ENCODE measurements around the gene PKD2. TPM values are rescaled to one million over a fixed set of nuclear protein-coding genes. Genes with fewer than 3 reads are reported as not detected.

The PKD2 gene
- 10 to 100 TPM; 24.4 to 71.2 TPM for total RNA-seq
- polyA plus RNA-seq, result 1 to 10 TPM; 8.5 to 9.8 TPM
- long read RNA-seq, donor 1, full-length matches to known transcripts, result 9 of 9 reads
- long read RNA-seq, donor 1, partial matches to known transcripts, result 0 of 9 reads
- long read RNA-seq, donor 1, other reads (novel, unspliced or antisense), result 0 of 9 reads
- long read RNA-seq, donor 2, partial matches to known transcripts, result 13 of 13 reads
- long read RNA-seq, donor 2, other reads (novel, unspliced or antisense), result 0 of 13 reads
- long read RNA-seq, donor 3, result 0 reads
- long read RNA-seq, donor 4, partial matches to known transcripts, result 5 of 11 reads
- long read RNA-seq, donor 4, other reads (novel, unspliced or antisense), result 6 of 11 reads
- long read RNA-seq, donor 5, full-length matches to known transcripts, result 4 of 30 reads
- long read RNA-seq, donor 5, partial matches to known transcripts, result 26 of 30 reads
- long read RNA-seq, donor 5, other reads (novel, unspliced or antisense), result 0 of 30 reads

- ATAC-seq (ENCODE audit: insufficient read depth, low FRiP score) (peak; percentile 94), DNase-seq (peak; percentile 87 to 92 (median 88))
- H3K4me1 ChIP-seq (ENCODE audit: control insufficient read depth in 5 of 5, insufficient read depth in 5 of 5, low read length in 5 of 5), result peaks cover 0 to 23% (median 5%) of the 10 kb centered on the region in 5 donors
- 1% methylated on average over 86 to 116 of the region's 116 CpGs for WGBS, 2 donors
- peak within 1 kb of the TSS; percentile 29 to 70 for H3K9ac ChIP-seq (ENCODE audit: insufficient read depth in 1 of 2, low read length in 2 of 2)
- no peaks in the 10 kb centered on the region for H3K9me3 ChIP-seq (ENCODE audit: control insufficient read depth in 4 of 4, insufficient read depth in 3 of 4, low read length in 3 of 4)
- peak within 1 kb of the TSS; percentile 84 to 89 for H3K27ac ChIP-seq (ENCODE audit: low read depth in 1 of 2, low read length in 1 of 2)
- no peaks in the 10 kb centered on the region for H3K36me3 ChIP-seq (ENCODE audit: control insufficient read depth in 4 of 4, insufficient read depth in 4 of 4, low read length in 4 of 4)
- peak within 1 kb of the TSS; percentile 96 for H3K4me3 ChIP-seq
- no peak for TF ChIP-seq CTCF (IDR thresholded peaks at IDR 0.05; ENCODE audit: control extremely low read depth, extremely low read depth)
- no peaks in the 10 kb centered on the region for H3K27me3 ChIP-seq (ENCODE audit: control insufficient read depth in 3 of 3, insufficient read depth in 3 of 3, low read length in 2 of 3)
Measured at GRCh38 chr4:88007304-88008121, at the start of gene PKD2. Gene PKD2 (plus strand): TSS chr4:88007635. CDS start chr4:88007734, 99 bp downstream.

- H3K4me3 ChIP-seq, result no peak overlapping the region
- ATAC-seq (ENCODE audit: insufficient read depth, low FRiP score), result no peak
- TF ChIP-seq CTCF (IDR thresholded peaks at IDR 0.05; ENCODE audit: control extremely low read depth, extremely low read depth), result no peak
- no peak overlapping the region for H3K27ac ChIP-seq (ENCODE audit: low read depth in 1 of 2, low read length in 1 of 2)
- H3K27me3 ChIP-seq (ENCODE audit: control insufficient read depth in 3 of 3, insufficient read depth in 3 of 3, low read length in 2 of 3), result no peaks in the 10 kb centered on the region
- H3K9me3 ChIP-seq (ENCODE audit: control insufficient read depth in 4 of 4, insufficient read depth in 3 of 4, low read length in 3 of 4), result no peaks in the 10 kb centered on the region
- H3K4me1 ChIP-seq (ENCODE audit: control insufficient read depth in 5 of 5, insufficient read depth in 5 of 5, low read length in 5 of 5), result peaks cover 0 to 8% (median 0%) of the 10 kb centered on the region in 5 donors
- WGBS, 2 donors, result 42 to 52% methylated on average over 1 of the region's 1 CpG
- no peaks in the 10 kb centered on the region for H3K36me3 ChIP-seq (ENCODE audit: control insufficient read depth in 4 of 4, insufficient read depth in 4 of 4, low read length in 4 of 4)
- DNase-seq, result no peak
- no peak overlapping the region for H3K9ac ChIP-seq (ENCODE audit: insufficient read depth in 1 of 2, low read length in 2 of 2)
Measured at GRCh38 chr4:87961993-87962392, 45.4 kb upstream of the PKD2 start.

GRCh38 chr4:87962398-87963146 is 44.9 kb upstream of the PKD2 start:
- H3K9me3 ChIP-seq (ENCODE audit: control insufficient read depth in 4 of 4, insufficient read depth in 3 of 4, low read length in 3 of 4), result no peaks in the 10 kb centered on the region
- no peak overlapping the region for H3K4me3 ChIP-seq
- no peak overlapping the region for H3K9ac ChIP-seq (ENCODE audit: insufficient read depth in 1 of 2, low read length in 2 of 2)
- WGBS, 2 donors, result 88 to 94% methylated on average over 5 of the region's 5 CpGs
- peaks cover 0 to 5% (median 0%) of the 10 kb centered on the region in 5 donors for H3K4me1 ChIP-seq (ENCODE audit: control insufficient read depth in 5 of 5, insufficient read depth in 5 of 5, low read length in 5 of 5)
- H3K36me3 ChIP-seq (ENCODE audit: control insufficient read depth in 4 of 4, insufficient read depth in 4 of 4, low read length in 4 of 4), result no peaks in the 10 kb centered on the region
- DNase-seq (peak in 1 of 3 donors; percentile 11), ATAC-seq (ENCODE audit: insufficient read depth, low FRiP score) (no peak)
- H3K27me3 ChIP-seq (ENCODE audit: control insufficient read depth in 3 of 3, insufficient read depth in 3 of 3, low read length in 2 of 3), result no peaks in the 10 kb centered on the region
- TF ChIP-seq CTCF (IDR thresholded peaks at IDR 0.05; ENCODE audit: control extremely low read depth, extremely low read depth), result no peak
- no peak overlapping the region for H3K27ac ChIP-seq (ENCODE audit: low read depth in 1 of 2, low read length in 1 of 2)

Data from lung (tissue), 16 donors.